SU-DHL-6 (cell line): ENCODE data around the gene CYP2A13.
"Not testable (repeated sequence)": the region's sequence is repeated elsewhere in the genome, so short reads cannot be mapped to it uniquely, and the experiment has no call there.

ENCODE experiments used
- H2AFZ ChIP-seq: fragments of 200-600 bp; sonication (generic); 2 replicates; pipeline ENCODE4 v1.6.1; 2014; ENCODE audit warnings: low read depth, mild to moderate bottlenecking, moderate library complexity, mixed read lengths, antibody characterized with exemption, low read length; ENCODE audit not compliant: severe bottlenecking
- H3F3A ChIP-seq: fragments of 200-600 bp; shearing (Covaris generic); 2 replicates; pipeline ENCODE4 v1.6.0; 2016; ENCODE audit warnings: antibody characterized with exemption, mild to moderate bottlenecking; ENCODE audit not compliant: insufficient read depth
- H3K27ac ChIP-seq: fragments of 200-600 bp; sonication (generic); 2 replicates; pipeline ENCODE4 v1.5.1; 2016; ENCODE audit warnings: low read depth, mild to moderate bottlenecking, low read length, moderate library complexity, mixed read lengths
- H3K27me3 ChIP-seq: fragments of 200-600 bp; sonication (generic), shearing (Covaris generic); 2 replicates; pipeline ENCODE4 v1.6.0; 2014; ENCODE audit warnings: mild to moderate bottlenecking, low read length
- H3K36me3 ChIP-seq: fragments of 200-600 bp; sonication (generic); 2 replicates; pipeline ENCODE4 v1.6.1; 2014; ENCODE audit warnings: mild to moderate bottlenecking, low read length, mixed read lengths
- H3K4me2 ChIP-seq: fragments of 300-600, 200-600 bp; shearing (Covaris generic), sonication (generic); 2 replicates; pipeline ENCODE4 v1.6.0; 2014; ENCODE audit warnings: low read length, low read depth, mild to moderate bottlenecking; ENCODE audit not compliant: poor library complexity, severe bottlenecking
- H3K4me3 ChIP-seq: fragments of 200-600 bp; sonication (generic); 2 replicates; pipeline ENCODE4 v1.5.1; 2014; ENCODE audit warnings: antibody characterized with exemption, low read length, mild to moderate bottlenecking, mixed read lengths; ENCODE audit not compliant: insufficient read depth, poor library complexity, severe bottlenecking
- H3K79me2 ChIP-seq: fragments of 200-600 bp; sonication (generic); 2 replicates; pipeline ENCODE4 v1.6.1; 2014; ENCODE audit warnings: mild to moderate bottlenecking, low read length, moderate library complexity; ENCODE audit not compliant: insufficient read depth
- H3K9ac ChIP-seq: fragments of 200-600 bp; sonication (generic); 2 replicates; pipeline ENCODE4 v1.7.0; 2014; ENCODE audit warnings: mild to moderate bottlenecking, low read length
- H3K9me2 ChIP-seq: fragments of 200-600 bp; sonication (generic); replicated peaks from 2 replicates; pipeline ENCODE4 v1.6.1; 2014; ENCODE audit warnings: low read length; ENCODE audit not compliant: insufficient read depth
- H3K9me3 ChIP-seq: fragments of 200-600 bp; sonication (generic); 2 replicates; pipeline ENCODE4 v1.6.1; 2014; ENCODE audit warnings: low read length, mixed read lengths; ENCODE audit not compliant: insufficient read depth
- H4K20me1 ChIP-seq: fragments of 200-600 bp; sonication (generic); 2 replicates; pipeline ENCODE4 v1.6.1; 2014; ENCODE audit warnings: low read depth, mild to moderate bottlenecking, antibody characterized with exemption, low read length, moderate library complexity, mixed read lengths
- CTCF ChIP-seq: fragments of 200-600 bp; sonication (generic); IDR thresholded peaks from one replicate; pipeline ENCODE4 v1.5.1; 2017; ENCODE audit warnings: antibody characterized with exemption, mild to moderate bottlenecking, low read length, moderate library complexity; ENCODE audit not compliant: insufficient read depth, poor library complexity, severe bottlenecking
- EZH2phosphoT487 ChIP-seq: fragments of 200-600 bp; sonication (generic), shearing (Covaris generic); conservative IDR thresholded peaks from 2 replicates; pipeline ENCODE4 v1.6.1; 2018; ENCODE audit warnings: mild to moderate bottlenecking, antibody characterized with exemption, low read length, moderate library complexity, mixed read lengths

The CYP2A13 gene

GRCh38 chr19:41112728-41113290 is 24.6 kb downstream of the CYP2A13 start:
- Histone ChIP-seq H3K79me2 (no peaks in the 10 kb centered on the region), H3K9me2 (no peaks in the 10 kb centered on the region), H2AFZ (no peak overlapping the region), H3F3A (no peaks in the 10 kb centered on the region), H3K9ac (no peak overlapping the region), H3K4me2 (no peak overlapping the region), H3K4me3 (no peak overlapping the region), H3K27me3 (no peaks in the 10 kb centered on the region), H3K36me3 (no peaks in the 10 kb centered on the region), H3K27ac (no peak overlapping the region), H3K9me3 (no peaks in the 10 kb centered on the region), H4K20me1 (no peaks in the 10 kb centered on the region)
- TF ChIP-seq EZH2phosphoT487 (no peak), CTCF (no peak)

GRCh38 chr19:41114132-41114531 is 25.9 kb downstream of the CYP2A13 start, which contains the start of gene CYP2F1:
TSS of gene CYP2F1 (plus strand) at chr19:41114432. CDS start at chr19:41116189, 1,757 bp downstream.
- TF ChIP-seq EZH2phosphoT487, result no peak
- Histone ChIP-seq H3K36me3 (no peaks in the 10 kb centered on the region), H3K27me3 (no peaks in the 10 kb centered on the region), H3F3A (no peaks in the 10 kb centered on the region), H3K9me2 (no peaks in the 10 kb centered on the region), H3K79me2 (no peaks in the 10 kb centered on the region), H3K4me2 (no peak within 1 kb of the TSS), H3K27ac (no peak within 1 kb of the TSS), H3K4me3 (no peak within 1 kb of the TSS), H3K9ac (no peak within 1 kb of the TSS), H2AFZ (no peak within 1 kb of the TSS), H4K20me1 (no peaks in the 10 kb centered on the region), H3K9me3 (no peaks in the 10 kb centered on the region)

GRCh38 chr19:41116261-41116660 is 28.0 kb downstream of the CYP2A13 start:
- Histone ChIP-seq H3K27me3 (no peaks in the 10 kb centered on the region), H3K9me2 (no peaks in the 10 kb centered on the region), H4K20me1 (no peaks in the 10 kb centered on the region), H3F3A (no peaks in the 10 kb centered on the region), H3K9me3 (no peaks in the 10 kb centered on the region), H2AFZ (no peak overlapping the region), H3K4me3 (no peak overlapping the region), H3K27ac (no peak overlapping the region), H3K79me2 (no peaks in the 10 kb centered on the region), H3K4me2 (no peak overlapping the region), H3K36me3 (no peaks in the 10 kb centered on the region), H3K9ac (no peak overlapping the region)
- TF ChIP-seq CTCF, result no peak
- TF ChIP-seq EZH2phosphoT487, result no peak

GRCh38 chr19:41120929-41121911 is 33.0 kb downstream of the CYP2A13 start:
- H2AFZ ChIP-seq, H3K4me3 ChIP-seq, H3K27ac ChIP-seq, H3F3A ChIP-seq, H3K79me2 ChIP-seq, H3K36me3 ChIP-seq, H3K9me3 ChIP-seq, H4K20me1 ChIP-seq, H3K4me2 ChIP-seq, H3K9me2 ChIP-seq, H3K9ac ChIP-seq, H3K27me3 ChIP-seq: not testable (repeated sequence)

- not testable (repeated sequence) for H4K20me1 ChIP-seq, H3K36me3 ChIP-seq, H3K27me3 ChIP-seq, H3K27ac ChIP-seq, H2AFZ ChIP-seq, H3K9me2 ChIP-seq, H3K9ac ChIP-seq, H3K9me3 ChIP-seq, H3K4me3 ChIP-seq, H3K79me2 ChIP-seq, H3K4me2 ChIP-seq, H3F3A ChIP-seq
Observed at GRCh38 chr19:41122846-41123245, 34.6 kb downstream of the CYP2A13 start.
